Skin of body (tissue), 2 donors: ENCODE measurements around the gene ANKH. TPM values are rescaled to one million over a fixed set of nuclear protein-coding genes. Genes with fewer than 3 reads are reported as not detected.

ENCODE experiments used
- DNase-seq: peaks from one replicate; lab custom pipeline; 2025; lab: John Stamatoyannopoulos, UW
- total RNA-seq: library from RNA; depleted of rRNA; stranded (reverse); fragments of >200 nt; gene quantifications from one replicate; pipeline ENCODE4 v1.2.3, GENCODE V29; 2014

ANKH gene
- total RNA-seq, 1 donor from 2014 or later = 23.2 TPM

DNA sequence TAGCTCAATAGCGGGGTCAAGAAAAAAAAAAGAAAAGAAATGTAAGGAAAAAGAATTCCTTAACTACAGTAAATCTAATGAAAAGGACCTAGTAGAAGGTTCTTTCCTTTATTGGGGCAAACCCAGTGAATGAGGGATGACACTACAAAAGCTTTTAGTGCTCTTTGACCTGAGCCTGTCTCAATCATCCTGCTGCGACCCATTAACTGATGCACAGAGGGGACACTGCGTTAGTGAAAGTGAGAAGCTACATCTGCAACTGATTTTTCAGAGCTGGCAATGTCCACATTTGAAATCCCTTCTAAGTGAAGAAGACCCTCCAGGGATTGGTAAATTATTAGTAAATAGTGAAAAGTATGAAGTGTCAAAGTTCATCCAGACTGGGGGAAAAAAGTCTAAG is 106.0 kb downstream of the ANKH start:
- no peak for DNase-seq

- no peak for DNase-seq
Observed at GRCh38 chr5:14762549-14763216, 108.9 kb downstream of the ANKH start.

DNA sequence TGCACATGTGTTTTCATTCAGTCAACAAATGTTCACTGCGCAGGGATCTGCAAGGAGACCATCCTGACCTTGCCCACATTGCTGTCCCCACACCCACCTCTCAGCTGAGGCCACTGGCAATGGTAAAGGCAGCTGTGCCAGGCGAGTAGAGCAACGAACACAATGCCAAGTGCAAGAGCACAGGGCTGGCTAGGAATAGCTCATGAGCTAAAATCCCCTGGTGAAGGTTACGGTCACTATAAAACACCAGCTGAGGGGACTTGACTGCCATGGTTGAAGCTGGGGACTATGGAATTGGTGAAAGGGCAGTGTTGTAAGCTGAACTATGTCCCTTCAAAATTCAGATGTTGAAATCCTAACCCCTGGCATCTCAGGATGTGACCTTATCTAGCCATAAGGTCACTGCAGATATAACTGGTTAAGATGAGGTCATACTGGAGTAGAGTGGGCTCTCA is 111.0 kb downstream of the ANKH start:
- DNase-seq = no peak

DNA sequence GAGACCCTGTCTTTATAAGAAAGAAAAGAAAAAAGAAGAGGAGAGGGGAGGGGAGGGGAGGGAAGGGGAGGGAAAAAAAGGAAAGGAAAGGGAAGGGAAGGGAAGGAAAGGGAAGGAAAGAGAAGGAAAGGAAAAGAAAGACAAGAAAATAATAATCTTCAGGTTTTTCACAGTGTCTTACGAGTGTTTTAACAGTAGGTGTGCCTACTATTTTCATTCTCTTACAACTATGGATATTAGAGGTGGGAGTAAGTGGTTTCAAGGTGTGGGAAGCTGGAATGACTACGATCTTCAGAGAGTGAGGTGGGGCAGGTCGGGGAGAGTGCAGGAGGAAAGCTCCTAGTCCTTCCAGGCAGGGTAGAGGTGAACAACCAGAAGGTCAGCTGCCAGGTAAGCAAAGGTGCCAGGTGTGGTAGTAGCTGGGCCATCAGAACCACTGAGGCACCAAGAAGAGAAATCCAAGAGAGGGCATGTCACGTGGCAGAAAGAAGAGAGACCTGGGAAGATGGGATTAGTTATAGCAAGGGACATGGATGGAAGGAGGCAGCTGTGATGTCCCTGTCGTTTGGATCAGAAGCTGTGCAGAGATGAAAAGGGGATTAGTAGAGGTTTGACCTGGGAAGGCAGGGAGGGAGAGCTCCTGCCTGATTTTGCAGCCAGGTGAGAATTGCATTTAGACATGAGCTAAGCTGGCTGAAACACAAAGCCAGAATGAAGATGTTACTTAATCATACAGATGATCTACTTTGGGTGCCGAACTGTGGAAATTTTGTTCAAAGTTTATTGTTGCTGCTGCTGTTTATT is 111.6 kb downstream of the ANKH start:
- no peak for DNase-seq

DNA sequence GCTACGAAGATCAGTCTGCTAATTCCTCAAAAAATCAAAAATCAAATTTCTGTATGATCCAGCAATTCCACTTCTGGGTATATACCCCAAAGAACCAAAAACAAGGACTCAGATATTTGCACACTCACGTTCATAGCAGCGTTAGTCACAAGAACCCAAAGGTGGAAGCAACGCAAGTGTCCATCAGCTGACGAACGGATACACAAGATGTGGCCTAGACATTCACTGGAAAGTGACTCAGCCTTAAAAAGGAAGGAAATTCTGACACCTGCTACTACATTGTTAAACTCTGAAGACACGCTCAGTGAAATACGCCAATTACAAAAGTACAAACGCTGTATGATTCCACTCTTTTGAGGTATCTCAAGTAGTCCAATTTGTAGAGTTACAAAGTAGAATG is 113.7 kb downstream of the ANKH start:
- no peak for DNase-seq

GRCh38 chr5:14756478-14756877 is 115.1 kb downstream of the ANKH start:
- no peak for DNase-seq

DNA sequence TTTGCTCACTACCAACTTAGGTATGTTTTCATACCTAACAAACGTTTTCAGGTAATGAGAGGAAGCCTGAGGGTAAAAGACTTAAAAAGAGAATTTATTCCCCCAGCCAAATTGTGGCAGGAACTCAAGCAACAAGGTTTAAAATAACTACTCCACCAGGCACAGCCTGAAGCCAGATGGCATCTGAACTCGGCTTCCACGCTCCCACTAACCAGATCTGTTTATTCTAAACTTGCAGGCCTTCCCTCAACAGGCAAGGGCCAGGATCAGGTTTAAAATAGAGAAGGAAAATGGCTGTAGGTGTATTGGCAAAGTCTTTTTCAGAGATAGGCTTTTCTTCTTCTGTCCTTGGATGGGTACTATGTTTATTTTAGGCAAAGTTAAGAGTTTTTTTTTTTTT is 117.6 kb downstream of the ANKH start:
- DNase-seq = no peak

DNA sequence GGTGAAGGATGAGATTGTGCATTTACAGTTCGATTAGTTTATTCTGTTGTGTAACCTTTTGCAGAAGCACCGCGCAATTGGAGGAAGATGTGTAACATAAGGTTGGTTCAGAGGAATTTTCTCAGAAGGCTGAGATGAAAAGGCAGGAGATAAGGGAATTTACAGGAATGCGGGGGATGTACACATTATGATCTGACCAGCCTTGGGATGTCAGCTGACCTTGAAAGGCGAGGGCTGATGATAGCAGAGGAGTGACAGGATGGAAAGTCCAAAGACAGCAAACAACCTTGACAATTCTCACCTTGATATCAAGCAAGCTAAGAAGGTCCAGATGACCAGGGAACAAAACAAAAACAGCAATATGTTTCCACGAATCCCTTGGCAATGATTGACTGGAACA is 118.3 kb downstream of the ANKH start:
- DNase-seq = no peak

GRCh38 chr5:14752497-14753071 is 119.0 kb downstream of the ANKH start:
- DNase-seq = no peak

DNA sequence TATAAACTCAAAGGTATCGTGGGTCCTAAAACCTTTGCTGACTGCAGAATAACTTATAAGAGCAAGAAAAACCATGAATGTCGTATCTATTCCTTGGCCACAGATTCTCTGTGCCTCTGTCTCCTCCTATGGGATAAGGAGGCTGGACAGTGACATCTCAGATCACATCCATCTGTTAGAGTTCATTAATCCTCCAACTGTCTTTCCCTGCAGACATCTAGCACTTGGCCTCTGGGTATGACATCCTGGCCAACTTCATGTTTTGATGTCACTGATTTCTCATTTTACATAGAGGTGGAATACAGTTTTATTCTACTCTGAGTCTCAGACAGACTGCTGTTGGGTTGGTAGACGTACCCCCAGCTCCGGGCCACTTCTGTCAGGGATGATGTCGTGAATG is 120.9 kb downstream of the ANKH start:
- DNase-seq = no peak

GRCh38 chr5:14749579-14750101 is 121.9 kb downstream of the ANKH start:
- no peak for DNase-seq

DNA sequence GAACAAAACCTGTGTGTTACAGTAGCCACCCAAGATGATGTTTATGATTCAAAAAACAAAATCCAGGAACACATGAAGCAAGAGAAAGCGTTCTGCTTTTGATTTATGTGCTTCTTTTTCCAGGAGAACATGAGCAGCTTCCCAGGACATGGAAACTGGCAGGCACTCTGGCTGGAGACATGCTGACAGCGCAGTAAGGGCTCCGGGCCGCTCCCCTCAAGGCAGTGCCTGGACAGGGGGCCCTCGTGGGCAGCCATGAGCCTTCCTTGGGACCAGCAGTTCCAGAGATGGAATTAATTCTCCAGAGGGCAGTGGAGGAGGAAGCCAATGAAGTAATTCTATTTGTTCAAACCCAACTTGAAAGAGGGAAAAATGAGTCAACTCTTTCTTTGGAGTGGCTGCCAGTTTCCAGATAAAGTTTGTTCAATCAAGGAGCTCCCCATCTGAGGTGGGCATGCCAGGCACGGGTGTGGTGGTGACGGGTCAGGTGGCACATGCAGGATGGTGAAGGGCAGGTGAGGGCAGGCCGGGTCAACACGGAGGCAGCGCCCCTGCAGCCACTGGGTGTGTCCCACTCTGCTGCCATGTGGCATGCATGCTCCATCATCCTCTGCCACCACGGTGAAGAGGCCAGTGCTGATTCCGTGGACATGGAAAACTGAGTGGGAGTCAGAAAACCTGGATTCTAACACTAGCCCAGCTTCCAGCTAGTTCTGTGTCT is 123.2 kb downstream of the ANKH start:
- DNase-seq = no peak

- no peak for DNase-seq
Observed at GRCh38 chr5:14745753-14746152, 125.8 kb downstream of the ANKH start.

- DNase-seq = no peak
Observed at GRCh38 chr5:14745188-14745563, 126.4 kb downstream of the ANKH start.

- DNase-seq = no peak
Observed at GRCh38 chr5:14744296-14745187, 127.0 kb downstream of the ANKH start.

GRCh38 chr5:14743601-14744295 is 127.8 kb downstream of the ANKH start:
- no peak for DNase-seq

DNA sequence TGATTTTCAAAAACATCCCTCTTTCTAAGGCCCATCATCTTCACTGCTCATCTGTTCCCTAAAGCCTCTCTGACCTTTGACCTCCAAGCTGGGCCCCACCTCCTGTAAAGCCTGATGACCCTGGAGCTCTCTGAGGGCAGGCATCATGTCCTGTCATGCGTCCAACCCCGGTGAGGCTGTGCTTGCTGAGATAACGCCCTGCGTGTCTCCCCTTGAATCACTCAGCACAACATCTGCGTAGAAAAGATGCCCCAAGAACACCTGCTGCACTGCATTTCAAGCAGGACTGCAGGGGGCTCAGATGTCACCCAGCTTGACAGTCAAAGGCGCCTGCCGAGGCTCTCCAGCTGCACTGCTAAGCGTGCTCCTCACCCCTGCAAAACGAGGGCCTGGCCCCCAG is 129.1 kb downstream of the ANKH start:
- DNase-seq = no peak

DNA sequence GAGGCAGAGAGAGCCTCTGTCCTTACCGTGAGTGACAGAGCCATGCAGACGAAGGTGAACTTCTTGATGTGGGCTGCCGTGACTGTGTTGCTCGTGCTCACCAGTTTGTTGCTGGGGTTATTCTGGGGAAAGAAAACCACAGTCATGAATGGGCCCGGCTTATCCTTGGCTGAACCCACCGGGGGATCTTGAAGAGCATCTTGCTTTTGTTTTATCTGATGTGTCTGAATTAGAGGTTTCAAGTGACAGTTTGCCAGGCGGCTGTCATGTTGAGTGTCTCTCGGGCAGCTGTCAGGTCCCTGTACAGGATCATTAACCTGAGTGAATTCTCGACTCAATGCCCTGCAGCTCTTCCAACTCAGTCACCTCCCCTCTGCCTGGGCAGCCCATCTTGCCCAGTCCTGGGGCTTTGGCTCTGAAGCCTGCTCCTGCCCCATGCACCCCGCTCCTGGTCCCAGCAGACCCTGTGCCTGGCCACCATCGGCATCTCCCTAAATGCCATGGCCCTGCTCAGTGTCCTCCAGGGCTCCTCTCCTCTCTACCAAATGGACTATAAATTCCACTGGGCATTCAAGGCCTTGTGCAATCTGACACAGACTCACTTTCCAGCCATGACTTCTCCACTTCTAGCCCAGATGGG is 129.7 kb downstream of the ANKH start:
- no peak for DNase-seq

GRCh38 chr5:14741131-14741530 is 130.4 kb downstream of the ANKH start:
- no peak for DNase-seq

GRCh38 chr5:14739981-14740380 is 131.6 kb downstream of the ANKH start:
- no peak for DNase-seq
